Adrenal gland (tissue), 12 donors: Measurements from ENCODE around the gene KLF15. TPM values are rescaled to one million over a fixed set of nuclear protein-coding genes. Genes with fewer than 3 reads are reported as not detected.
A peak's percentile ranks its signal among the peaks of the same experiment; 100 is the strongest.

Source experiments
- DNase-seq, 7 donors: peaks; one replicate each; pipeline ENCODE4 v3.0.0-alpha.2; 2019 to 2020
- H3K27ac ChIP-seq, 5 donors: fragments of 200-600 bp; sonication (generic) in 4 of 5; 1 replicate in 3 of 5; 2 replicates in 2 of 5; pipeline versions ENCODE4 v1.5.1 to v1.8.0; 2016 to 2020; ENCODE audit warnings: mild to moderate bottlenecking in 1 of 5
- H3K27me3 ChIP-seq: fragments of 200-600 bp; 2 replicates; pipeline ENCODE4 v1.8.0; 2021
- H3K36me3 ChIP-seq, 2 donors: fragments of 200-600 bp; replicated peaks in 1 of 2; 1 replicate in 1 of 2; 2 replicates in 1 of 2; pipeline versions ENCODE4 v1.5.1 to v1.8.0; 2018 to 2022
- H3K4me1 ChIP-seq, 2 donors: fragments of 200-600 bp; replicated peaks in 1 of 2; 1 replicate in 1 of 2; 2 replicates in 1 of 2; pipeline versions ENCODE4 v1.5.1 to v1.8.0; 2018 to 2021
- H3K4me3 ChIP-seq, 4 donors: fragments of 200-600 bp; sonication (generic) in 3 of 4; one replicate each; pipeline ENCODE4 v1.5.1; 2016 to 2018
- H3K9me3 ChIP-seq, 3 donors: fragments of 200-600 bp; sonication (generic) in 1 of 3; replicated peaks in 1 of 3; 1 replicate in 2 of 3; 2 replicates in 1 of 3; pipeline versions ENCODE4 v1.5.1 to v1.8.0; 2016 to 2021
- CTCF ChIP-seq, 6 experiments: fragments of 450-650 bp in 4 of 6; fragments of 200-600 bp in 2 of 6; sonication (generic) in 1 of 6; IDR thresholded peaks; 1 replicate in 5 of 6; 2 replicates in 1 of 6; pipeline versions ENCODE4 v1.5.1 to v1.8.0; 2016 to 2021; ENCODE audit warnings: antibody characterized with exemption in 6 of 6, mild to moderate bottlenecking in 2 of 6, moderate library complexity in 1 of 6
- POLR2A ChIP-seq, 2 donors: fragments of 450-650 bp; IDR thresholded peaks; one replicate each; pipeline ENCODE4 v1.6.1; 2017; ENCODE audit warnings: antibody characterized with exemption in 2 of 2, mild to moderate bottlenecking in 2 of 2, moderate library complexity in 1 of 2
- WGBS, 4 donors: extraction: QIAGEN DNeasy Blood & Tissue Kit in 2 of 4; methylation state at CpG; one replicate each; pipeline versions ENCODE4 v1.1.5 to v1.1.7; 2013 to 2017; 5-methylcytosine and 5-hydroxymethylcytosine counted together
- intact Hi-C, 2 donors: fragments of 100-400 bp; cut with DNase I; formaldehyde crosslinking; loops; one replicate each; pipeline versions ENCODE4 v1.14.1 to v1.15.0; 2022 to 2023
- polyA plus RNA-seq, 3 donors: library from polyadenylated mRNA; stranded (reverse); fragments of 200-250 nt in 2 of 3; fragments of 350-450 nt in 1 of 3; fragmentation: Illumina TruSeq in 1 of 3; extraction: RNeasy Lipid Tissue Mini Kit (QIAGEN cat#74804) in 1 of 3; gene quantifications; one replicate each; pipeline ENCODE4 v1.2.3, GENCODE V29; 2013 to 2014
- total RNA-seq, 9 donors: library from RNA; depleted of rRNA in 4 of 9; stranded (reverse); fragments of >200 nt in 4 of 9; fragments of 120-200 nt in 1 of 9; fragmentation: NEBNext Ultra II Directional in 1 of 9; extraction: Animal tissue kit (Norgen Biotek cat#: 25700) in 1 of 9; gene quantifications; one replicate each; pipeline versions ENCODE4 v1.1.0 to v1.2.4, GENCODE V29; 2013 to 2023
- donor health status: healthy with polysubstance abuse.
- donor health status: Bipolar disorder and iron deficiency.
- donor health status: DM: yes; HTN: yes; CAD: no.
- donor health status: DM: no; HTN: no; CAD: no.
- donor health status: DM: no; HTN: no; CAD: no.
- donor health status: DM: yes; HTN: yes; CAD: no.

KLF15 gene
- total and polyA plus RNA-seq, 12 donors, result 2.0 to 22.4 (median 11.8) TPM

- H3K4me3 ChIP-seq, result no peak overlapping the region
- no peak for DNase-seq
- intact Hi-C loops, result no loop called here
- H3K27me3 ChIP-seq, result no peaks in the 10 kb centered on the region
- H3K27ac ChIP-seq, result no peak overlapping the region
- WGBS, 4 donors, result 74 to 91% (median 87%) methylated on average over 3 of the region's 3 CpGs
- TF ChIP-seq CTCF (IDR thresholded peaks at IDR 0.05), result no peak
- TF ChIP-seq POLR2A (IDR thresholded peaks at IDR 0.05), result no peak
- H3K9me3 ChIP-seq, result peaks cover 0 to 12% (median 8%) of the 10 kb centered on the region in 3 donors
- no peaks in the 10 kb centered on the region for H3K4me1 ChIP-seq
- H3K36me3 ChIP-seq, result no peaks in the 10 kb centered on the region
These were observed 52.9 kb downstream of the KLF15 start for GRCh38 chr3:126304291-126304690.

GRCh38 chr3:126303272-126303671 lies 53.9 kb downstream of the KLF15 start:
- Histone ChIP-seq H3K27ac (no peak overlapping the region), H3K27me3 (no peaks in the 10 kb centered on the region), H3K9me3 (peaks cover 0 to 12% (median 8%) of the 10 kb centered on the region in 3 donors), H3K36me3 (no peaks in the 10 kb centered on the region), H3K4me3 (no peak overlapping the region), H3K4me1 (no peaks in the 10 kb centered on the region)
- intact Hi-C loops, result no loop called here
- TF ChIP-seq CTCF (IDR thresholded peaks at IDR 0.05) (no peak), POLR2A (IDR thresholded peaks at IDR 0.05) (no peak)
- no peak for DNase-seq

GRCh38 chr3:126300761-126301481 lies 56.3 kb downstream of the KLF15 start:
- peak in 3 of 7 donors; percentile 15 to 29 (median 27) for DNase-seq

More at GRCh38 chr3:126300761-126301481, 56.3 kb downstream of the KLF15 start:
- Histone ChIP-seq H3K27me3 (no peaks in the 10 kb centered on the region), H3K9me3 (peaks cover 0 to 12% (median 8%) of the 10 kb centered on the region in 3 donors), H3K4me1 (no peaks in the 10 kb centered on the region), H3K4me3 (no peak overlapping the region), H3K36me3 (no peaks in the 10 kb centered on the region), H3K27ac (no peak overlapping the region)
- intact Hi-C loops, result no loop called here
- TF ChIP-seq CTCF (IDR thresholded peaks at IDR 0.05) (no peak), POLR2A (IDR thresholded peaks at IDR 0.05) (no peak)
- 67 to 82% (median 78%) methylated on average over 15 of the region's 15 CpGs for WGBS, 4 donors
